GM23338 (cell line): ENCODE results near the gene UNK.

Experiments used
- CREB1 ChIP-seq: fragments of 250-450 bp; sonication (Bioruptor Pico); IDR thresholded peaks from 2 replicates; pipeline ENCODE4 v1.5.0; 2020; ENCODE audit warnings: low read depth, mild to moderate bottlenecking, moderate library complexity
- EZH2 ChIP-seq: fragments of 200-600 bp; sonication (generic); IDR thresholded peaks from one replicate; pipeline ENCODE4 v1.8.0; 2017; ENCODE audit warnings: antibody characterized with exemption, mild to moderate bottlenecking, low read depth; ENCODE audit not compliant: unreplicated experiment
- EZH2phosphoT487 ChIP-seq: fragments of 200-600 bp; sonication (generic); IDR thresholded peaks from one replicate; pipeline ENCODE4 v1.8.1; 2018; ENCODE audit warnings: antibody characterized with exemption; ENCODE audit not compliant: unreplicated experiment
- JUNB ChIP-seq: IDR thresholded peaks from one replicate; pipeline ENCODE4 v1.6.1; 2016; ENCODE audit warnings: antibody characterized with exemption; ENCODE audit not compliant: unreplicated experiment
- NANOG ChIP-seq: IDR thresholded peaks from 2 replicates; pipeline ENCODE4 v1.6.1; 2016; ENCODE audit warnings: antibody characterized with exemption, borderline replicate concordance
- POLR2AphosphoS5 ChIP-seq: IDR thresholded peaks from 2 replicates; pipeline ENCODE4 v1.6.1; 2016; ENCODE audit warnings: antibody characterized with exemption, low read depth
- ZNF114 ChIP-seq: fragments of 250-450 bp; sonication (Bioruptor Pico); IDR thresholded peaks from 2 replicates; pipeline ENCODE4 v1.5.0; 2020; ENCODE audit warnings: mild to moderate bottlenecking, moderate library complexity
- ZNF331 ChIP-seq: fragments of 250-450 bp; sonication (Bioruptor Pico); IDR thresholded peaks from 2 replicates; pipeline ENCODE4 v1.5.0; 2020; ENCODE audit warnings: low read depth, mild to moderate bottlenecking, moderate library complexity
- TF ChIP-seq, protein P1 (sequence below): IDR thresholded peaks from one replicate; pipeline ENCODE4 v1.6.1; 2018; ENCODE audit warnings: antibody characterized with exemption; ENCODE audit not compliant: unreplicated experiment
- TF ChIP-seq, protein P2 (sequence below), 2 experiments: fragments of 200-600 bp in 1 of 2; sonication (generic) in 1 of 2; conservative IDR thresholded peaks; 2 replicates each; pipeline versions ENCODE4 v1.5.1 to v1.6.1; 2016 to 2017; ENCODE audit warnings: antibody characterized with exemption in 2 of 2, low read depth in 2 of 2, mild to moderate bottlenecking in 2 of 2, moderate library complexity in 1 of 2
- TF ChIP-seq, protein P3 (sequence below): IDR thresholded peaks from 2 replicates; pipeline ENCODE4 v1.6.1; 2016; ENCODE audit warnings: antibody characterized with exemption
- TF ChIP-seq, protein P4 (sequence below): fragments of 250-450 bp; sonication (Bioruptor Pico); IDR thresholded peaks from 2 replicates; pipeline ENCODE4 v1.5.0; 2020; ENCODE audit warnings: mild to moderate bottlenecking, moderate library complexity

DNA sequence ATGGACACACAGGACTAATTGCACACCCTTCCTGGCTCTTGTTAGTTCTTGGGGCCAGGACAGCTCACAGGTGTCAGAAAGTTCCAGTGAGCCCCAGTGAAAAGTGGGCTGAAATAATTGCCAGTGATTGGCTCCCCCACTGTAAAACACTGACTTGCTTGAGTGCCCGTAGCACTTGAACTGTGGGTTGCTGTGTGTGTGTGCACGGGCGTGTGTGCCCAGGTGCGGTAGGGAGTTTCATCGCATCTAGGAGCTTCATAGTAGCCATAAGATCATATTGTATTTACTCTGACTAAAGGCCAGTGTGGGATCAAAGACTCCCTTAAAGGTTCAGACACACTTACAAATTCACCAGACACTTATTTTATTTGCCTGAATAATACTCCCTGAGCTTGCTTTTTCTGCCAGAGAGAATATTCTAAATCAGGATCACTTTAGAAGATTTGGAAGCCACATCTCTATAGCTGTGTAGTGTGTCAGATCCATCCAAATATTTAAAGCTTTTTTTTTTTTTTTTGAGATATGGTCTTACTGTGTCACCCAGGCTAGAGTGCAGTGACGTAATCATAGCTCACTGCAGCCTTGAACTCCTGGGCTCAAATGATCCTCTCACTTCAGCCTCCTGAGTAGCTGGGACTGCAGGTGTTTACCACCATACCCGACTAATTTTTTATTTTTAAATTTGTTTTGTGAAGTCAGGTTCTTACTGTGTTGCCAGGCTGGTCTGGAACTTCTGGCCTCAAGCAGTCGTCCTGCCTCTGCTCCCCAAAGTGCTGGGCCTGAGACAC, 11.4 kb downstream of the UNK start:
- TF ChIP-seq, protein P1, sequence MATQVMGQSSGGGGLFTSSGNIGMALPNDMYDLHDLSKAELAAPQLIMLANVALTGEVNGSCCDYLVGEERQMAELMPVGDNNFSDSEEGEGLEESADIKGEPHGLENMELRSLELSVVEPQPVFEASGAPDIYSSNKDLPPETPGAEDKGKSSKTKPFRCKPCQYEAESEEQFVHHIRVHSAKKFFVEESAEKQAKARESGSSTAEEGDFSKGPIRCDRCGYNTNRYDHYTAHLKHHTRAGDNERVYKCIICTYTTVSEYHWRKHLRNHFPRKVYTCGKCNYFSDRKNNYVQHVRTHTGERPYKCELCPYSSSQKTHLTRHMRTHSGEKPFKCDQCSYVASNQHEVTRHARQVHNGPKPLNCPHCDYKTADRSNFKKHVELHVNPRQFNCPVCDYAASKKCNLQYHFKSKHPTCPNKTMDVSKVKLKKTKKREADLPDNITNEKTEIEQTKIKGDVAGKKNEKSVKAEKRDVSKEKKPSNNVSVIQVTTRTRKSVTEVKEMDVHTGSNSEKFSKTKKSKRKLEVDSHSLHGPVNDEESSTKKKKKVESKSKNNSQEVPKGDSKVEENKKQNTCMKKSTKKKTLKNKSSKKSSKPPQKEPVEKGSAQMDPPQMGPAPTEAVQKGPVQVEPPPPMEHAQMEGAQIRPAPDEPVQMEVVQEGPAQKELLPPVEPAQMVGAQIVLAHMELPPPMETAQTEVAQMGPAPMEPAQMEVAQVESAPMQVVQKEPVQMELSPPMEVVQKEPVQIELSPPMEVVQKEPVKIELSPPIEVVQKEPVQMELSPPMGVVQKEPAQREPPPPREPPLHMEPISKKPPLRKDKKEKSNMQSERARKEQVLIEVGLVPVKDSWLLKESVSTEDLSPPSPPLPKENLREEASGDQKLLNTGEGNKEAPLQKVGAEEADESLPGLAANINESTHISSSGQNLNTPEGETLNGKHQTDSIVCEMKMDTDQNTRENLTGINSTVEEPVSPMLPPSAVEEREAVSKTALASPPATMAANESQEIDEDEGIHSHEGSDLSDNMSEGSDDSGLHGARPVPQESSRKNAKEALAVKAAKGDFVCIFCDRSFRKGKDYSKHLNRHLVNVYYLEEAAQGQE = no peak
- TF ChIP-seq, protein P2, sequence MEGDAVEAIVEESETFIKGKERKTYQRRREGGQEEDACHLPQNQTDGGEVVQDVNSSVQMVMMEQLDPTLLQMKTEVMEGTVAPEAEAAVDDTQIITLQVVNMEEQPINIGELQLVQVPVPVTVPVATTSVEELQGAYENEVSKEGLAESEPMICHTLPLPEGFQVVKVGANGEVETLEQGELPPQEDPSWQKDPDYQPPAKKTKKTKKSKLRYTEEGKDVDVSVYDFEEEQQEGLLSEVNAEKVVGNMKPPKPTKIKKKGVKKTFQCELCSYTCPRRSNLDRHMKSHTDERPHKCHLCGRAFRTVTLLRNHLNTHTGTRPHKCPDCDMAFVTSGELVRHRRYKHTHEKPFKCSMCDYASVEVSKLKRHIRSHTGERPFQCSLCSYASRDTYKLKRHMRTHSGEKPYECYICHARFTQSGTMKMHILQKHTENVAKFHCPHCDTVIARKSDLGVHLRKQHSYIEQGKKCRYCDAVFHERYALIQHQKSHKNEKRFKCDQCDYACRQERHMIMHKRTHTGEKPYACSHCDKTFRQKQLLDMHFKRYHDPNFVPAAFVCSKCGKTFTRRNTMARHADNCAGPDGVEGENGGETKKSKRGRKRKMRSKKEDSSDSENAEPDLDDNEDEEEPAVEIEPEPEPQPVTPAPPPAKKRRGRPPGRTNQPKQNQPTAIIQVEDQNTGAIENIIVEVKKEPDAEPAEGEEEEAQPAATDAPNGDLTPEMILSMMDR (conservative IDR thresholded peaks at IDR 0.05; ENCODE audit: low read depth in 2 of 2) = no peak
- no peak for TF ChIP-seq EZH2
- TF ChIP-seq CREB1 = no peak
- no peak for TF ChIP-seq POLR2AphosphoS5
- TF ChIP-seq JUNB = no peak
- TF ChIP-seq, protein P3, sequence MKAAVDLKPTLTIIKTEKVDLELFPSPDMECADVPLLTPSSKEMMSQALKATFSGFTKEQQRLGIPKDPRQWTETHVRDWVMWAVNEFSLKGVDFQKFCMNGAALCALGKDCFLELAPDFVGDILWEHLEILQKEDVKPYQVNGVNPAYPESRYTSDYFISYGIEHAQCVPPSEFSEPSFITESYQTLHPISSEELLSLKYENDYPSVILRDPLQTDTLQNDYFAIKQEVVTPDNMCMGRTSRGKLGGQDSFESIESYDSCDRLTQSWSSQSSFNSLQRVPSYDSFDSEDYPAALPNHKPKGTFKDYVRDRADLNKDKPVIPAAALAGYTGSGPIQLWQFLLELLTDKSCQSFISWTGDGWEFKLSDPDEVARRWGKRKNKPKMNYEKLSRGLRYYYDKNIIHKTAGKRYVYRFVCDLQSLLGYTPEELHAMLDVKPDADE = no peak
- TF ChIP-seq EZH2phosphoT487 = no peak
- TF ChIP-seq, protein P4, sequence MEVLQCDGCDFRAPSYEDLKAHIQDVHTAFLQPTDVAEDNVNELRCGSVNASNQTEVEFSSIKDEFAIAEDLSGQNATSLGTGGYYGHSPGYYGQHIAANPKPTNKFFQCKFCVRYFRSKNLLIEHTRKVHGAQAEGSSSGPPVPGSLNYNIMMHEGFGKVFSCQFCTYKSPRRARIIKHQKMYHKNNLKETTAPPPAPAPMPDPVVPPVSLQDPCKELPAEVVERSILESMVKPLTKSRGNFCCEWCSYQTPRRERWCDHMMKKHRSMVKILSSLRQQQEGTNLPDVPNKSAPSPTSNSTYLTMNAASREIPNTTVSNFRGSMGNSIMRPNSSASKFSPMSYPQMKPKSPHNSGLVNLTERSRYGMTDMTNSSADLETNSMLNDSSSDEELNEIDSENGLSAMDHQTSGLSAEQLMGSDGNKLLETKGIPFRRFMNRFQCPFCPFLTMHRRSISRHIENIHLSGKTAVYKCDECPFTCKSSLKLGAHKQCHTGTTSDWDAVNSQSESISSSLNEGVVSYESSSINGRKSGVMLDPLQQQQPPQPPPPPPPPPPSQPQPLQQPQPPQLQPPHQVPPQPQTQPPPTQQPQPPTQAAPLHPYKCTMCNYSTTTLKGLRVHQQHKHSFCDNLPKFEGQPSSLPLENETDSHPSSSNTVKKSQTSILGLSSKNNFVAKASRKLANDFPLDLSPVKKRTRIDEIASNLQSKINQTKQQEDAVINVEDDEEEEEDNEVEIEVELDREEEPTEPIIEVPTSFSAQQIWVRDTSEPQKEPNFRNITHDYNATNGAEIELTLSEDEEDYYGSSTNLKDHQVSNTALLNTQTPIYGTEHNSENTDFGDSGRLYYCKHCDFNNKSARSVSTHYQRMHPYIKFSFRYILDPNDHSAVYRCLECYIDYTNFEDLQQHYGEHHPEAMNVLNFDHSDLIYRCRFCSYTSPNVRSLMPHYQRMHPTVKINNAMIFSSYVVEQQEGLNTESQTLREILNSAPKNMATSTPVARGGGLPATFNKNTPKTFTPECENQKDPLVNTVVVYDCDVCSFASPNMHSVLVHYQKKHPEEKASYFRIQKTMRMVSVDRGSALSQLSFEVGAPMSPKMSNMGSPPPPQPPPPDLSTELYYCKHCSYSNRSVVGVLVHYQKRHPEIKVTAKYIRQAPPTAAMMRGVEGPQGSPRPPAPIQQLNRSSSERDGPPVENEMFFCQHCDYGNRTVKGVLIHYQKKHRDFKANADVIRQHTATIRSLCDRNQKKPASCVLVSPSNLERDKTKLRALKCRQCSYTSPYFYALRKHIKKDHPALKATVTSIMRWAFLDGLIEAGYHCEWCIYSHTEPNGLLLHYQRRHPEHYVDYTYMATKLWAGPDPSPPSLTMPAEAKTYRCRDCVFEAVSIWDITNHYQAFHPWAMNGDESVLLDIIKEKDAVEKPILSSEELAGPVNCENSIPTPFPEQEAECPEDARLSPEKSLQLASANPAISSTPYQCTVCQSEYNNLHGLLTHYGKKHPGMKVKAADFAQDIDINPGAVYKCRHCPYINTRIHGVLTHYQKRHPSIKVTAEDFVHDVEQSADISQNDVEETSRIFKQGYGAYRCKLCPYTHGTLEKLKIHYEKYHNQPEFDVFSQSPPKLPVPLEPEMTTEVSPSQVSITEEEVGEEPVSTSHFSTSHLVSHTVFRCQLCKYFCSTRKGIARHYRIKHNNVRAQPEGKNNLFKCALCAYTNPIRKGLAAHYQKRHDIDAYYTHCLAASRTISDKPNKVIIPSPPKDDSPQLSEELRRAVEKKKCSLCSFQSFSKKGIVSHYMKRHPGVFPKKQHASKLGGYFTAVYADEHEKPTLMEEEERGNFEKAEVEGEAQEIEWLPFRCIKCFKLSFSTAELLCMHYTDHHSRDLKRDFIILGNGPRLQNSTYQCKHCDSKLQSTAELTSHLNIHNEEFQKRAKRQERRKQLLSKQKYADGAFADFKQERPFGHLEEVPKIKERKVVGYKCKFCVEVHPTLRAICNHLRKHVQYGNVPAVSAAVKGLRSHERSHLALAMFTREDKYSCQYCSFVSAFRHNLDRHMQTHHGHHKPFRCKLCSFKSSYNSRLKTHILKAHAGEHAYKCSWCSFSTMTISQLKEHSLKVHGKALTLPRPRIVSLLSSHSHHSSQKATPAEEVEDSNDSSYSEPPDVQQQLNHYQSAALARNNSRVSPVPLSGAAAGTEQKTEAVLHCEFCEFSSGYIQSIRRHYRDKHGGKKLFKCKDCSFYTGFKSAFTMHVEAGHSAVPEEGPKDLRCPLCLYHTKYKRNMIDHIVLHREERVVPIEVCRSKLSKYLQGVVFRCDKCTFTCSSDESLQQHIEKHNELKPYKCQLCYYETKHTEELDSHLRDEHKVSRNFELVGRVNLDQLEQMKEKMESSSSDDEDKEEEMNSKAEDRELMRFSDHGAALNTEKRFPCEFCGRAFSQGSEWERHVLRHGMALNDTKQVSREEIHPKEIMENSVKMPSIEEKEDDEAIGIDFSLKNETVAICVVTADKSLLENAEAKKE (CRISPR knock-in tag) = no peak
- no peak for TF ChIP-seq ZNF114 (CRISPR knock-in tag)
- TF ChIP-seq NANOG = no peak
- no peak for TF ChIP-seq ZNF331
